HUES48 (cell line): Measurements from ENCODE around the gene P2RY12.

Experiments used
- H3K27ac ChIP-seq: one replicate; pipeline ENCODE4 v1.7.0; 2013; ENCODE audit warnings: low read depth, low read length, inconsistent platforms
- H3K27me3 ChIP-seq: 2 replicates; pipeline ENCODE4 v1.6.1; 2013; ENCODE audit warnings: mild to moderate bottlenecking, low read length; ENCODE audit not compliant: control insufficient read depth, insufficient read depth
- H3K36me3 ChIP-seq: 2 replicates; pipeline ENCODE4 v1.6.1; 2013; ENCODE audit warnings: low read length; ENCODE audit not compliant: control insufficient read depth, insufficient read depth
- H3K4me1 ChIP-seq: 2 replicates; pipeline ENCODE4 v1.6.1; 2013; ENCODE audit warnings: mild to moderate bottlenecking, low read length; ENCODE audit not compliant: control insufficient read depth, insufficient read depth
- H3K4me3 ChIP-seq: 2 replicates; pipeline ENCODE4 v1.5.1; 2013; ENCODE audit warnings: mild to moderate bottlenecking, low read depth, low read length
- H3K9ac ChIP-seq: 2 replicates; pipeline ENCODE4 v1.6.1; 2013; ENCODE audit warnings: mild to moderate bottlenecking, low read depth, low read length, moderate library complexity
- H3K9me3 ChIP-seq: 2 replicates; pipeline ENCODE4 v1.6.1; 2013; ENCODE audit warnings: low read length; ENCODE audit not compliant: control insufficient read depth, insufficient read depth

P2RY12 gene

GRCh38 chr3:151296226-151296625 is 88.3 kb downstream of the P2RY12 start:
- Histone ChIP-seq H3K9ac (no peak overlapping the region), H3K4me1 (no peaks in the 10 kb centered on the region; the same call in 1 of the 2 replicates), H3K4me3 (no peak overlapping the region), H3K9me3 (no peaks in the 10 kb centered on the region), H3K27ac (no peak overlapping the region), H3K36me3 (no peaks in the 10 kb centered on the region), H3K27me3 (no peaks in the 10 kb centered on the region)

- no peak overlapping the region for H3K9ac ChIP-seq
- H3K4me1 ChIP-seq: no peaks in the 10 kb centered on the region
- H3K9me3 ChIP-seq: no peaks in the 10 kb centered on the region
- H3K4me3 ChIP-seq: no peak overlapping the region
- no peaks in the 10 kb centered on the region for H3K36me3 ChIP-seq
- H3K27me3 ChIP-seq: no peaks in the 10 kb centered on the region
- H3K27ac ChIP-seq: no peak overlapping the region
Observed at GRCh38 chr3:151293127-151293526, 91.4 kb downstream of the P2RY12 start.

- Histone ChIP-seq H3K27ac (no peak overlapping the region), H3K9me3 (no peaks in the 10 kb centered on the region), H3K36me3 (no peaks in the 10 kb centered on the region), H3K27me3 (no peaks in the 10 kb centered on the region), H3K4me1 (0 out of 2 replicates have a peak, but pooled peaks cover 7% of the 10 kb centered on the region), H3K4me3 (no peak overlapping the region), H3K9ac (no peak overlapping the region)
Observed at GRCh38 chr3:151290673-151291072, 93.9 kb downstream of the P2RY12 start.

- Histone ChIP-seq H3K9me3 (no peaks in the 10 kb centered on the region), H3K9ac (no peak overlapping the region), H3K36me3 (no peaks in the 10 kb centered on the region), H3K27me3 (no peaks in the 10 kb centered on the region), H3K4me3 (no peak overlapping the region), H3K27ac (no peak overlapping the region), H3K4me1 (0 out of 2 replicates have a peak, but pooled peaks cover 7% of the 10 kb centered on the region)
Observed at GRCh38 chr3:151289445-151289844, 95.1 kb downstream of the P2RY12 start.
